LNCAP (cell line): Measurements from ENCODE around the gene PAX9.

ENCODE experiments used
- TF ChIP-seq, protein P1 (sequence below): fragments of 450-650 bp; IDR thresholded peaks from 2 replicates; pipeline ENCODE4 v1.5.1; 2017; ENCODE audit warnings: mild to moderate bottlenecking

The PAX9 gene

DNA sequence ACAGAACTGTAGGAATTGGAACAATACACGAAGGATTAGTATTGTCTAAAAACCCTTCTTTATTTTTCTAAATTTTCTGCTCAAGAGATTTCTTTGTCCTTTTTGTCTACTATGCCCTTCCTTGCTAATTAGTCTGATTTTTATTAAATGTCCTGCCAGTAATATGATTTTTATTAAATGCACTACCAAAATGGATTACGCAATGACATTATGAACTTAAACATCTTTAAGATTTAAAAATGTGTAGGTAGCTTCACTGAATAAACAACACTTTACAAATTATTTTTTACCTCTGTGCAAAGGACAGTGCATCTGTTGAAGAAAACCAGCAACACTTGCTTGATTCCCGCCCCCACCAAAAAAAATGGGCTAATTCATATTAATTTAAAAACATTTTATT is 8.2 kb upstream of the PAX9 start:
- TF ChIP-seq, protein P1, sequence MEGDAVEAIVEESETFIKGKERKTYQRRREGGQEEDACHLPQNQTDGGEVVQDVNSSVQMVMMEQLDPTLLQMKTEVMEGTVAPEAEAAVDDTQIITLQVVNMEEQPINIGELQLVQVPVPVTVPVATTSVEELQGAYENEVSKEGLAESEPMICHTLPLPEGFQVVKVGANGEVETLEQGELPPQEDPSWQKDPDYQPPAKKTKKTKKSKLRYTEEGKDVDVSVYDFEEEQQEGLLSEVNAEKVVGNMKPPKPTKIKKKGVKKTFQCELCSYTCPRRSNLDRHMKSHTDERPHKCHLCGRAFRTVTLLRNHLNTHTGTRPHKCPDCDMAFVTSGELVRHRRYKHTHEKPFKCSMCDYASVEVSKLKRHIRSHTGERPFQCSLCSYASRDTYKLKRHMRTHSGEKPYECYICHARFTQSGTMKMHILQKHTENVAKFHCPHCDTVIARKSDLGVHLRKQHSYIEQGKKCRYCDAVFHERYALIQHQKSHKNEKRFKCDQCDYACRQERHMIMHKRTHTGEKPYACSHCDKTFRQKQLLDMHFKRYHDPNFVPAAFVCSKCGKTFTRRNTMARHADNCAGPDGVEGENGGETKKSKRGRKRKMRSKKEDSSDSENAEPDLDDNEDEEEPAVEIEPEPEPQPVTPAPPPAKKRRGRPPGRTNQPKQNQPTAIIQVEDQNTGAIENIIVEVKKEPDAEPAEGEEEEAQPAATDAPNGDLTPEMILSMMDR = no peak

DNA sequence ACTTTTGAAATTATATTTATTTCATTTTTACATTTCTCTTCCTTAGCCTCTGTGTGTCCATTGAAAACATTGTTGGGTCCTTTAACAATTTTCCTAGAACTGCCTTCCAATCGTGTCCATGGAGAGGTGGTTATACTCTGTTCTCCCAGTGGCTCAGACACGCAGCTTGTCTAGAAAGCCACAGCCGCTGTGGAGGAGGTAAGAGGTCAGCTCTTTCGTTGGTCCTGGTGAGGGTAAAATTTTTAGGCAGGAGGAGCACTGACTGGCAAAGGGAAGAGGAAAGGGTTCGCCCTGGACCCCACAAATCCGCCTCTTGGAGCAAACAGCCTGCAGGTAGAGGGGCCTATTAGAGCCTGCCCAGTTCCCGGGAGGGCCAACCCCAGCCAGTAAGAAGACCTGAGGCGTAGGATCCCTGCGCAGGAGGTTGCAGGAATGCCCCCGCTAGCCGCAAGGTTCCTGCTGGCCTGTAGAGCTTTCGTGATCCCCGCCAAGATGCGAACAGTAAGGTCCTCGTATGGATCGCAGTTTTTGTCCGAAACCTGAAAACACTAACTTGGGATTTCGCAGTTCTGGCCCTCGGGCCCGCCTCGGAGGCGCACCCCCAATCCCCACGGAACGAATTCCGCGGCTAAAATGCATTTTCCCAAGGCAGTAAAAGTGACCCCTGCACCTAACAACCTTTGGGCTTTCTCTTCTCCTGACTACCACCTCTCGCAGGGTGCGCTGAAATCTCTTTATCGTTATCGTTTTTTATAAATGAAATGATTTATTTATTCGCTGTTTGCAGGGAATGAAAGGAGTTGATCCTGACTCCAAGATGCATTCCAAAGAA is 7.5 kb upstream of the PAX9 start:
- TF ChIP-seq, protein P1 = no peak

DNA sequence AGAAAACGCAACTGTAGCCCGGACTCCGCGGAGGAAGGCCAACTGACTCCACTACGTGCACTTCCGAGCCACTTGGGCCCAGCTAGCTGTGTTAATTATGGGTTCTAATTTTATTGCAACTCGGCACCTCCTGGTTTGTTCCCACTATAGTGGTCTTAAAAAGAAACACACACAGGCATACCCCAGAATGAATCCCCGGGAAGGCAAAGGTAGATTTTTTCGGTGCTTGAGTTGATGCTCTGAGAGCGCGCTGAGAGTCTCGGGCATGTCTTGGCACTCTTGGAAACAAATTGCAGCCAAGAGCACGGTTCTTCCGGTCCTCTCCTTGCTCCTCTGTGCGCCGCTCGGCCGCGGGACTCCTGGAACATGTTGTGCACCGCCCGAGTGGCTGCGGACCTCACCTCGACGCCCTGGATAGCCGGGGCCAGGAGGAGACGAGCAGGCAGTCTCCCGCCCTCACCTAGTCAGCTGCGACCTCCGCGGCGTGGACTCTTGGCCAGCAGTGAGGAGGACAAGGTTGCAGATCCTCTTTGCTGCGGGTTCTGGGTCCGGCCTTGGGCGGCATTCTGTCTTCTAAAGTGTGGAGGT is 6.8 kb upstream of the PAX9 start:
- TF ChIP-seq, protein P1 = no peak

DNA sequence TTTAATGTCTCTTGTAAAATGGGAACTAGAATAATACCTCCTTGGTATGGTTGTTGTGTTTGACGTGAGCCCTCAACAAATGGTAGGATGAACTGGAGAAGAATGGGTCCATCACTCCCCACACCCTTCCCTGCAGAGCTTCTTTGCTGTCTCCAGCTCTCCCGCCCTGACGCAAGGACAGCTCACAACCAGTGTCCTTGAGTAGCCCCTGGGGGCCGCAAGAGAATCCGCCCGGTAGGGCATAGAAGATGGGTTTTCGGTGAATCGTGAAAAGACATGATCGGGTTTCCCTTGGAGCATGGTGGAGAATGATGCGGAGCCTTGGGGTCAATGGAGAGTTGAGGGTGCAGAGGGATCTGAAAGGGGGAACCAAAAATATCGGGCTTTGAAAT is 6.1 kb upstream of the PAX9 start:
- TF ChIP-seq, protein P1 = no peak

DNA sequence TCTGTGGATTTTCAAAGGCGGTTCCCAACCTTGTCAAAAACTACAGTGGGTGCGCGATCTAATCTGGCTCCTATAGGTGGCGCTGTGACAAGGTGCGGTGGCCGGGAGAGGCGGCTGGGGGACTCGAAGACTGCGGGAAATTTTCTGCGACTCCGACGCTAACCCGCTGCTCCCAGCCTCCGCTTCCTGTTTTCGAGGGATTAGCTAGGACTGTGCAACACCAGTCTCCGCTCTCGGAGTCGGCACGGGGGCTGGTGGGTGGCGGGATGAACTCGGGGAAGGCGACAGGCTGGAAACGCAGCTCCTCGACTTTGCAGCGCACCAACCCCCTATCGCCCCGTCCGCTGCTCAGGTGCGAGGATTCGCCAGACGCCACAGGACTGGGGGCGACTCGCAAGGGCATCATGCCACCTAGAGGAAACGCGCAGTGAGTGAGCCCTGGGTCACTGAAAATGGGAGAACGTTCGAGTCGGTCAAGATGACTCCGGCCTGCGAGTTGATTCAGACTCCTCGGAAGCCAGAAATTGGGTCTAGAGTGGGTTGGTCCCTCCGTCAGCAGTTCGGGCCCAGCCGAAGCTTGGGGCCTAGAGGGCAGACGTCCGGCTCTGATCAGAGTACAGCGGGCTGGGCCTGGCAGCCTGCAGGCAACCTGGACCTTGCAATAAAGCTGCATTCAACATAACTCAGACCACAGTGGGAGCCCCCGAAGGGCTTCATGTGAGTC is 5.5 kb upstream of the PAX9 start:
- TF ChIP-seq, protein P1 = peak; percentile 45

DNA sequence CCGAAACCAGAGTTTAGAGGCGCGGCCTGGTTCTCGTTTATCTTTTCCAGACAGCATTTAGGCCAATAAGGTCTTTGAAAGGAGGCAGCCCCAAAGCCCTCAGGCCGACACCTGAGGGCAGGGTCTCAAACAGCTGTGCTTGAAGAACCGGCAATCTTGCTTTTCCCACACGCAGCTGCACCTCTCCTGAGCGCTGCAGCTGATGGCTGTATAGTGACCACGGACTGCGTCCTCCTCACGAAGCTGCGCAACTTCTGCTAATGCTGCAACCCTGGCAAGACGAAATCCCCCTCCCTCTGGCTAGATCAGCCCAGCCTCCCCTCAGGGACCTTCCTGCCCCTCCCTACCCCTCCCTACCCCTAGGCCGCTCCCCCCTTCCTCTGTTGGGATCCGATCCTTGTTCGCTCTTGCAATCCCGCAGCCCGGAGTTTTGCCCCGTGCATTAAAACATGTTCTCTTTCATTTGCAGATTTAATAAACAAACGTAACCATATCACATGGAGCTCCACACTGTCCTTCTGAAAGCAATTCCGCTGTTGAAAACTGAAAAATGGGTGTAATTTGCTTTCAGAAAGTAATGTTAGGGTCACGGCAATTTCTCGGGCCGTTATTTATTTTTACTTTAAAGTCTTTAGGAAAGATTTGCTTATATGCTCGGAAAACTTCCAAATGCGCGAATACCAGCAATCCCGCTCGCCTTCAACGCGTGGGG is 4.8 kb upstream of the PAX9 start:
- TF ChIP-seq, protein P1 = no peak

DNA sequence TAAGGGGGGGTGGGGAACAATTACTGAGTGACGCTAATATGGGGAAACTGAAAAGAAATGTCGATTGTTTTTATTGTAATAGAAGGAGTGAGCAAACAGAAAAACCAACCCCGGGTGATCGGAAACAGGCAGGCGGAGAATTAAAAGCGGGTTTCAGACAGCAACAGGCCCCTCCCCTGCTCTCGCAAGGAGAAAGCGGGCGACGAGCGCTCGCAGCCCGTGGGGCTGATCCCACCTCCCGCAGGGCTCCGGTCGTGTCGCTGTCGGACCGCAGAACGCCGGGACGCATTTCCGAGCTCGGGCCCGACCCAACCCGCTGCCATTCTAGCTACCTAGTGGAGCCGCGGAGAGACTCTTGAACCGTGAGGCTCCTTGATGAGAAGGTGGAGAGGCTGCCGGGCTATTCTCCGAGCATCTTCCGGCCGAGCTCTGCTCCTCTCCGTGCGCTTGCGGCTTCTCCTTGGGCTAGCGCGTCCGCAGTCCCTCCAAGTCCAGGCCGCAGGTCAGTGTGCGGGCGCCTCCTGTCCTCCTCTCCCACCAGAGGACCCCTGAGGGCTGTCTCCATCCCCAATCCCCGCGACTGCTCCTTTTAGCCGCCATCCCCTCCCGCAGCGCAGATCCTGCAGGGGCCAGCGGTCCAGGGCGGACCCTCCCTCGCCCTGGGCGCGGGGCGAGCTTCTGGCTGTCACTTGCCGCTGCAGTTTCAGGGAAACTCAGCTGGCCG is 4.1 kb upstream of the PAX9 start:
- TF ChIP-seq, protein P1 = no peak
